ENCODE data around the gene GHRHR. TPM values are rescaled to one million over a fixed set of nuclear protein-coding genes. Genes with fewer than 3 reads are reported as not detected.

Gene GHRHR
- total and polyA plus RNA-seq, 10 of the 15 experiments (the other 5 are each of a cell fraction or from before 2014, with no cell fraction given), result not detected

GRCh38 chr7:30996883-30997282, 33.1 kb downstream of the GHRHR start:
- no peaks in the 10 kb centered on the region for H3K79me2 ChIP-seq (ENCODE audit: control insufficient read depth, insufficient read depth, low read length)
- WGBS (ENCODE audit: insufficient coverage, insufficient replicate concordance, low lambda C conversion rate, missing lambda C conversion rate), result 36% methylated on average over 4 of the region's 5 CpGs
- ChIA-PET SMC1A (ENCODE audit: uncharacterized antibody, unreplicated experiment) (interaction anchor here (0.6 kb wide), 1 partner anchor 1499 kb away, joined by 3 read pairs; no protein-coding TSS in a partner anchor), RAD21 (ENCODE audit: unreplicated experiment) (no interaction called here), CTCF (interaction anchor here (1.4 to 2.3 kb wide), 2 partner anchors 12 to 13 kb away, joined by 5 to 9 read pairs; no protein-coding TSS in a partner anchor), POLR2A (no interaction called here)
- H3K4me2 ChIP-seq (ENCODE audit: control insufficient read depth, insufficient read depth), result no peak overlapping the region
- in situ Hi-C loops (cut with MboI), result no loop called here
- no peaks in the 10 kb centered on the region; a peak in 1 of 4 replicates for H3K27me3 ChIP-seq (replicated peaks in 1 of 2; ENCODE audit: control insufficient read depth in 2 of 2, insufficient read depth in 2 of 2, low read length in 1 of 2)
- no peak for TF ChIP-seq MTA2 (IDR thresholded peaks at IDR 0.05; ENCODE audit: low read depth)
- TF ChIP-seq USF1 (IDR thresholded peaks at IDR 0.05; ENCODE audit: borderline replicate concordance, extremely low read length, insufficient read depth, low read depth, low read length), result no peak
- no peak for TF ChIP-seq HDGF (IDR thresholded peaks at IDR 0.05)
- TF ChIP-seq EP300 (IDR thresholded peaks at IDR 0.05; ENCODE audit: borderline replicate concordance in 1 of 2, control insufficient read depth in 1 of 2, low read depth in 2 of 2, low read length in 2 of 2), result no peak
- no peak for TF ChIP-seq CHD4 (IDR thresholded peaks at IDR 0.05)
- TF ChIP-seq PAX5 (IDR thresholded peaks at IDR 0.05; ENCODE audit: borderline replicate concordance, low read depth, low read length), result no peak
- no peak for TF ChIP-seq GATAD2B (conservative IDR thresholded peaks at IDR 0.05; ENCODE audit: low read depth)
- TF ChIP-seq STAT3 (IDR thresholded peaks at IDR 0.05; ENCODE audit: low read depth, low read length), result no peak
- no peak for TF ChIP-seq IRF5 (IDR thresholded peaks at IDR 0.05; ENCODE audit: borderline replicate concordance)
- no peak for TF ChIP-seq ZNF384 (IDR thresholded peaks at IDR 0.05; ENCODE audit: borderline replicate concordance, low read depth, low read length)
- TF ChIP-seq MAX (IDR thresholded peaks at IDR 0.05; ENCODE audit: low read depth, low read length), result no peak
- TF ChIP-seq POLR2AphosphoS5 (IDR thresholded peaks at IDR 0.05; ENCODE audit: low read length), result no peak
- TF ChIP-seq RCOR1 (conservative IDR thresholded peaks at IDR 0.05; ENCODE audit: low read depth, low read length), result no peak
- TF ChIP-seq MTA3 (IDR thresholded peaks at IDR 0.05; ENCODE audit: borderline replicate concordance, low read length), result no peak
- no peak for TF ChIP-seq REST (IDR thresholded peaks at IDR 0.05; ENCODE audit: low read depth, low read length)
- TF ChIP-seq MYC (IDR thresholded peaks at IDR 0.05; ENCODE audit: insufficient read depth, insufficient read length, insufficient replicate concordance, low read length, severe bottlenecking), result no peak
- TF ChIP-seq MEF2A (IDR thresholded peaks at IDR 0.05; ENCODE audit: insufficient read depth, low read depth, low read length), result no peak
- TF ChIP-seq IRF4 (IDR thresholded peaks at IDR 0.05; ENCODE audit: low read depth, low read length), result no peak
- no peak for TF ChIP-seq POU2F2 (IDR thresholded peaks at IDR 0.05; ENCODE audit: borderline replicate concordance, low read depth, low read length)
- no peak overlapping the region for H3K4me3 ChIP-seq
- H3K9ac ChIP-seq (ENCODE audit: control insufficient read depth, insufficient read depth, low read length), result no peak overlapping the region
- no TSS peak for BruUV-seq (replicated peaks)
- H3K9me3 ChIP-seq (replicated peaks; ENCODE audit: control insufficient read depth, insufficient read depth, low read length), result no peaks in the 10 kb centered on the region; the same call in 2 of the 3 replicates
- H3K27ac ChIP-seq (ENCODE audit: control insufficient read depth, insufficient read depth), result no peak overlapping the region
- H4K20me1 ChIP-seq (ENCODE audit: control insufficient read depth, insufficient read depth), result no peaks in the 10 kb centered on the region
- no peaks in the 10 kb centered on the region for H3K36me3 ChIP-seq (ENCODE audit: control insufficient read depth in 2 of 2, insufficient read depth in 2 of 2, low read length in 1 of 2)
- ATAC-seq (no peak), DNase-seq (ENCODE audit: low read depth, low spot score) (no peak), FAIRE-seq (no peak)
- no peak overlapping the region for H2AFZ ChIP-seq (ENCODE audit: control insufficient read depth, low read depth, low read length)
- H3K4me1 ChIP-seq (ENCODE audit: control insufficient read depth, insufficient read depth, low read length), result no peaks in the 10 kb centered on the region
- intact Hi-C loops (cut with micrococcal nuclease; ENCODE audit: unreplicated experiment), result no loop called here

All from GM12878 (cell line).